GM19328 (cell line): ENCODE data around the gene VWA8.
"Not testable (repeated sequence)": the region's sequence is repeated elsewhere in the genome, so short reads cannot be mapped to it uniquely, and the experiment has no call there.

Experiments used
- ATAC-seq: cut with Tn5 transposase; IDR thresholded peaks from one replicate; pipeline ENCODE4 v1.9.1; 2021; ENCODE audit warnings: mild to moderate bottlenecking, moderate library complexity; ENCODE audit not compliant: unreplicated experiment

VWA8 gene

GRCh38 chr13:41859565-41859964 lies 101.3 kb downstream of the VWA8 start:
- no peak for ATAC-seq

GRCh38 chr13:41858780-41859179 lies 102.1 kb downstream of the VWA8 start:
- no peak for ATAC-seq

GRCh38 chr13:41854758-41855157 lies 106.2 kb downstream of the VWA8 start:
- ATAC-seq: no peak

- ATAC-seq: no peak
Observed at GRCh38 chr13:41851351-41851750, 109.6 kb downstream of the VWA8 start.

- no peak for ATAC-seq
Observed at GRCh38 chr13:41848435-41849255, 112.3 kb downstream of the VWA8 start.

- no peak for ATAC-seq
Observed at GRCh38 chr13:41847216-41847615, 113.7 kb downstream of the VWA8 start.

GRCh38 chr13:41842036-41842620 lies 118.8 kb downstream of the VWA8 start:
- no peak for ATAC-seq

GRCh38 chr13:41837629-41838028 lies 123.3 kb downstream of the VWA8 start:
- ATAC-seq: no peak

GRCh38 chr13:41835871-41836270 lies 125.0 kb downstream of the VWA8 start:
- no peak for ATAC-seq

GRCh38 chr13:41834697-41835096 lies 126.2 kb downstream of the VWA8 start:
- not testable (repeated sequence) for ATAC-seq

GRCh38 chr13:41833831-41834230 lies 127.1 kb downstream of the VWA8 start:
- ATAC-seq: no peak

GRCh38 chr13:41833201-41833600 lies 127.7 kb downstream of the VWA8 start:
- no peak for ATAC-seq

GRCh38 chr13:41827507-41828213 lies 133.2 kb downstream of the VWA8 start:
- ATAC-seq: no peak

- no peak for ATAC-seq
Observed at GRCh38 chr13:41825691-41826090, 135.2 kb downstream of the VWA8 start.

- ATAC-seq: no peak
Observed at GRCh38 chr13:41823476-41823875, 137.4 kb downstream of the VWA8 start.

- ATAC-seq: no peak
Observed at GRCh38 chr13:41822560-41822959, 138.3 kb downstream of the VWA8 start.

- no peak for ATAC-seq
Observed at GRCh38 chr13:41821238-41821594, 139.7 kb downstream of the VWA8 start.

- ATAC-seq: no peak
Observed at GRCh38 chr13:41820581-41821237, 140.2 kb downstream of the VWA8 start.

GRCh38 chr13:41816057-41816456 lies 144.9 kb downstream of the VWA8 start:
- ATAC-seq: no peak

GRCh38 chr13:41813426-41813825 lies 147.5 kb downstream of the VWA8 start:
- ATAC-seq: no peak

GRCh38 chr13:41812851-41813250 lies 148.1 kb downstream of the VWA8 start:
- peak; percentile 68 for ATAC-seq
